Fibroblast of the aortic adventitia (primary cell): ENCODE measurements around the gene LELP1. TPM values are rescaled to one million over a fixed set of nuclear protein-coding genes. Genes with fewer than 3 reads are reported as not detected.

Source experiments
- DNase-seq: peaks from one replicate; pipeline ENCODE4 v3.0.0-alpha.2; 2010; ENCODE audit warnings: low read depth
- H3K4me3 ChIP-seq: 2 replicates; pipeline ENCODE4 v1.5.1; 2011; ENCODE audit warnings: low read depth, mild to moderate bottlenecking, control low read depth, low read length, moderate library complexity
- total RNA-seq: library from RNA; depleted of rRNA; stranded (reverse); fragments of >200 nt; gene quantifications from 2 replicates; pipeline ENCODE4 v1.2.3, GENCODE V29; 2012; ENCODE audit warnings: low replicate concordance
- TF ChIP-seq, protein P1 (sequence below): IDR thresholded peaks from 2 replicates; pipeline ENCODE4 v1.5.1; 2011; ENCODE audit warnings: mild to moderate bottlenecking, low read length, control low read depth, inconsistent platforms; ENCODE audit not compliant: insufficient read depth

LELP1 gene
- total RNA-seq, 1 donor = not detected

DNA sequence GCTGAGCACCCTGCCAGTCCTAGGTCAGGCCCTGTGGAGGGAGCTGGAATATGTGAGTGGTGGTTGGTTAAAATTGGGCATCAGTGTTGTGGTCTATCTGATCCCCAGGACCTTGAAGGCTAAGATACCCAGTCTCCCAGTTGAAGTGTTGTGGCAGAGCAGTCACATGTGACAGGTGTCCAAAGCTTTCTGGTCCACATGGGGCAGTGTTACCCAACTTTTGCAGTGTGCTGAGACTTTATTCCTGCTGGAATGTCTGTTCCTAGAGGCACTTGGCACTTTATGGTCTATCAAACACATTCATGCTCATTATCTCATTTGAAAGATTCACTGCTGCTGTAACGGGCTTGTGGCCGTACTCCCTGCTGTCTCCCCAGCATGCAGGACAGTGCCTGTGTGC, 35.3 kb downstream of the LELP1 start:
- no peak overlapping the region for H3K4me3 ChIP-seq
- TF ChIP-seq, protein P1, sequence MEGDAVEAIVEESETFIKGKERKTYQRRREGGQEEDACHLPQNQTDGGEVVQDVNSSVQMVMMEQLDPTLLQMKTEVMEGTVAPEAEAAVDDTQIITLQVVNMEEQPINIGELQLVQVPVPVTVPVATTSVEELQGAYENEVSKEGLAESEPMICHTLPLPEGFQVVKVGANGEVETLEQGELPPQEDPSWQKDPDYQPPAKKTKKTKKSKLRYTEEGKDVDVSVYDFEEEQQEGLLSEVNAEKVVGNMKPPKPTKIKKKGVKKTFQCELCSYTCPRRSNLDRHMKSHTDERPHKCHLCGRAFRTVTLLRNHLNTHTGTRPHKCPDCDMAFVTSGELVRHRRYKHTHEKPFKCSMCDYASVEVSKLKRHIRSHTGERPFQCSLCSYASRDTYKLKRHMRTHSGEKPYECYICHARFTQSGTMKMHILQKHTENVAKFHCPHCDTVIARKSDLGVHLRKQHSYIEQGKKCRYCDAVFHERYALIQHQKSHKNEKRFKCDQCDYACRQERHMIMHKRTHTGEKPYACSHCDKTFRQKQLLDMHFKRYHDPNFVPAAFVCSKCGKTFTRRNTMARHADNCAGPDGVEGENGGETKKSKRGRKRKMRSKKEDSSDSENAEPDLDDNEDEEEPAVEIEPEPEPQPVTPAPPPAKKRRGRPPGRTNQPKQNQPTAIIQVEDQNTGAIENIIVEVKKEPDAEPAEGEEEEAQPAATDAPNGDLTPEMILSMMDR = no peak
- DNase-seq = no peak

DNA sequence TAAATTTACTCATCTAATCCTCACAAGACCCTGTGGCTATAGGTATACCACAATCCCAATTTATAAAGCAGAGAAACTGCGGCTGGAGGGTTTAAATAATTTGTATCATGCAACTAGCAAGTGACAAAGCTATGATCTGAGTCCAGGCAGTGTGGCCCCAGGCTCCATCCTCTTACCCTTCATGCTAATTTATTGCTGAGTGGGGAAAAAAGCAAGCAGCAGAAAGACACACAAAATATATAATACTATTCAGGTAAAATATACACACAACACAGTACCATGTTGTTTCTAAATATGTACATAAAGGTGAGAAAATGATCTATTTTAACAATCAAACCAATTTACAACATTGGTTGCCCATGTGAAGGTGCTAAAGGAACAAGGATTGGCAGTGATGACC, 38.9 kb downstream of the LELP1 start:
- TF ChIP-seq, protein P1 = no peak
- H3K4me3 ChIP-seq = no peak overlapping the region

DNA sequence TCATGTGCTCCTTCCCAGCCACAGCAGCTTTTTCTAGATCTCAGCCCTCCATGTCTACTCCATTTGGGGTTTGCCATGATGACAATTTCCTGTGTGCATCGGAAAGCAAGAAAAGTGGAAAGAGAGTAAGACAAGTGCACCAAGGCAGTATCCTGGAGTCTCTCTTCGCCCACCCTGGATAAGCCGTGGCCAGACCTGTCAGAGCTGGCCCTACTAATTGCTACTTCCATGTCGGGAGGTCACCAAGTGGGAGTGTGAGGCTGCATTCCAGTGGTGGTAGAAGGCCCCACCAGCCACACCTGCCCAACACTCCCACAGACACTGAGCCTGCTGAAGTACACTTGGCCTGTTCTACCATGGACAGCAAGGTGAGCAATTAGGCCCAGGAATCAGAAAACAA, 42.2 kb downstream of the LELP1 start:
- no peak overlapping the region for H3K4me3 ChIP-seq
- TF ChIP-seq, protein P1 = no peak
- DNase-seq = no peak

More for the DNA sequence above, 38.9 kb downstream of the LELP1 start:
- no peak for DNase-seq

DNA sequence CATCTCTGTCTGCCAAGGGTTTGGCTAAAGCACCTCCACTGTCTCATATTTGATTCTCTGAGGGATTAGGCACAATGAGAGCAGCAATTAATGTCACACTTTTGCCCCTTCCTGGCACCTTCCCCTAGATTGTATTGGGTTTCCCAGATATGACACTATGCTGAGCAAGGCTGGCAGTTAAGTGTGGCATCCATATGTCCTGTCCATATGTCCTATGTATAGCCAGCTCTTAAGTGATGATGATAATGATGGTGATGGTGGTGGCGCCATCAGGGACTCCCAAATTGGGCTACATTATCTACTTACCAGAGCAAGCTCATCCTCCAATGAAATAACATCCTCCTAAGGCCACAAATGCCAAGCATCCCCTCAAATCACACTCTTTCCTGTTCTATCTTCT, 42.8 kb downstream of the LELP1 start:
- H3K4me3 ChIP-seq = no peak overlapping the region
- no peak for DNase-seq
- TF ChIP-seq, protein P1 = no peak

DNA sequence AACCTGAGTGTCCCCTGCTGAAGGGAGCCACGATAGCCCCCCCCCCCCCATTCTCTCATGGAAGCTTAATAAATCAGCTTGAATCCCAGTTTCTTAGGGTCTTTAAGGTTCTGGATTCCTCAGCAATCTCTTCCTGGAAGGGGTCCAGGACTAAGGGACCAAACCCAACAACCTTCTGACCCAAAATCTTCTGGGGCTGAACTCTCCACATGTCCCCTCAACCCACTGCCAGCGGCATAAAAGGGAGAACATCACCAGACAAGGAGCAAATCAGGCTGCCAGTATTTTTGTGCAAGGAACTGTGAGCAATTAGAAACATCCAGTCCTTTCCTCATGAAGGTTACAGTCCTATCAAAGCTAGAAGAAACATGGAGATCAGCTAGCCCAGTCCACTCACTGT, 43.6 kb downstream of the LELP1 start:
- H3K4me3 ChIP-seq = no peak overlapping the region
- no peak for DNase-seq
- TF ChIP-seq, protein P1 = no peak

DNA sequence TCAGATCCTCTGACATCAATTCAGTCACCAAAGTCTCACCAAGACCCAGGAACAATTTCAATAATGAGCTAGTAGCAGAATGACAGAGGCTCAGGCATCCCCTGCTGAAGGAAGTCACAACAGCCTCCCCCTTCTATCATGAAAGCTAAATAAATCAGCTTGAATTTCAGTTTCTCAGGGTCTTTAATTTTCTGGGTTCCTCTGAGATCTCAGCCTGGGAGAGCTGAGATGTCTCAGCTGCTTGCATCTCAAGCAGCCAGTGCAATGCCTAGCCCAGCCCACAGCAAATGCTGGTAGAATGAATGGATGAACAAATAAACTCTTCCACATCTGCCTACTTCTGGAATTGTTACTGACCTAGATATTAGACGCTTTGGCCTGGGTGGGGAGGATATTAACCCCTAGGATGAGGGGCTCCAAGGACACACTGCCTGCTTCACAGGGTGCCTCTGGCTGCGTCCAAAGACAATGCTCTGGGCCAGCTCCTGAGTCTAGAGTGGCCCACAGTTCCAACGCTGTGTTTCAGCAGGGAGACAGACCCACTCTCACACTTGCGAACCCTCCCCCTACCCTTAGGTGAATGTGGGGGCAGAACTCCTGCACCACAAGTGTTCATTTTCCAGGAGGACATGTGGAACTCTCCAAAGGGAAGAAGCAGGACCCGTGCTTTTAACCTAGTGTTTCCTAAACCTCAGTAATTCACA, 45.1 kb downstream of the LELP1 start:
- H3K4me3 ChIP-seq = no peak overlapping the region
- TF ChIP-seq, protein P1 = no peak
- no peak for DNase-seq

DNA sequence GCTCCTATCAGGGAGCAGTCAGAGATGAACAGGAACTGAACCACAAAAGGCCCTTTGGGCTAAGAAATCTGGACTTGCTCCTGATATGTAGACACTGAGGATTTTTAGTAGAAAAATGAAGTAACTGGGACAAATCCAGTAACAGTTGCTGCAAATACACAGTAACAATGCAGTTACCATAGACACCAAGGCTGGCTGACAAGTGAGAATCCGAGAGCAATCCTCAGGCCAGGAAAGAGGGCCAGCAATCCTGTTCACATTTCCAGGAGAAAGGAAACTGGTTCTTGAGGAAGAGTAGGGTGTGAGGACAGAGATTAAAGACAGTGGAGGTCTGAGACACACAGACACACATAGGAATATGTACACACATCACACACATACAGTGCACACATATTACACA, 46.9 kb downstream of the LELP1 start:
- TF ChIP-seq, protein P1 = no peak
- DNase-seq = no peak

More for the DNA sequence above, 46.9 kb downstream of the LELP1 start:
- no peak overlapping the region for H3K4me3 ChIP-seq
